HS-27A (cell line): ENCODE measurements around the gene SHLD2.
"Not testable (repeated sequence)": the region's sequence is repeated elsewhere in the genome, so short reads cannot be mapped to it uniquely, and the experiment has no call there.

Source experiments
- DNase-seq: peaks from one replicate; pipeline ENCODE4 v3.0.0-alpha.2; 2012; ENCODE audit warnings: low read depth, missing footprints

Gene SHLD2

DNA sequence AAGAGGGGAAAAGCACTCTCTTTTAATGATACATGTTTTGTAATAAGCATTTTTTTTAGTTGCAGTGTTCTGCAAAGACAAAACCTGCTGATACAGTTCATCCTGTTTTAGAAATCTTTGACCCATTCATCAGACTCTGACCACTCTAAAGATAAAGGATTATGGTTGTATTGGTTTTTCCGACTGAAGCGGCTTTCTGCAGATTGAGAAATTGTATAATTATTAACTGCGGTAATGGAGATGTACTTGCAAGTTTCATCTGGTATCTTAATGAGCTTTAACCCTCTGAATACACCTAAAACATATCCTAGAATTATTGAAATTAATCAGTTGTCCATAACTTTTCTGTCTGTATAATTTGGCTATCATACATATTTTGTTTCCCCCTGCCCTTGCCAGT lies 50.6 kb downstream of the SHLD2 start:
- not testable (repeated sequence) for DNase-seq

DNA sequence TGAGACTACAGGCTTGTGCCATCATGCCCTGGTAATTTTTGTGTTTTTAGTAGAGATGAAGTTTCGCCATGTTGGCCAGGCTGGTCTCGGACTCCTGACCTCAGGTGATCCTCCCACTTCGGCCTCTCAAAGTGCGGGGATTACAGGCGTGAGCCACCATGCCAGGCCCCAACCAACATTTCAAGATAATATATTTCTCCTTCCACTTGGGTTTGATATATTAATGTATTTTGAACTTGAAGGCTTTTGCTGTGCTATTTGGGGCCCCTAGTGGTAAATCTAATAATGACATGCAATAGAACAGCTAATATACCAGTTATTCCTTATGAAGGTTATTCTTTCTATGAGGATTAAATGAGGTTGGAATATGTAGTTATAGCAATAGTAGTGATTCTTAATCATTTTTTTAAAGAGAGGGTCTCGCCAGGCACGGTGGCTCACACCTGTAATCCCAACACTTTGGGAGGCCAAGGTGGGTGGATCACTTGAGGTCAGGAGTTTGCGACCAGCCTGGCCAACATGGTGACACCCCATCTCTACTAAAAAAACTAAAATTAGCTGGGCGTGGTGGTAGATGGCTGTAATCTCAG lies 54.1 kb downstream of the SHLD2 start:
- DNase-seq, result not testable (repeated sequence)

DNA sequence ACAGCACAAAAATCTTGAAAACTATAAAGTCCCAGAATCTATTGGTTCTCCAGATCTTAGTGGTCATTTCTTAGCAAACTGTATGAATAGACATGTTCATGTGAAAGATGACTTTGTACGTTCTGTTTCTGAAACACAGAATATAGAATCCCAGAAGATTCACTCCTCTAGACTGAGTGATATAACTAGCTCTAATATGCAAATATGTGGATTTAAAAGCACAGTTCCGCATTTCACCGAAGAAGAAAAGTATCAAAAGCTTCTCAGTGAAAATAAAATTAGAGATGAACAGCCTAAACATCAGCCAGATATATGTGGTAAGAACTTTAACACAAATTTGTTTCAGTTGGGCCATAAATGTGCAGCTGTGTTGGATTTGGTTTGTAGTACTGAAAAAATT lies 56.5 kb downstream of the SHLD2 start:
- DNase-seq, result not testable (repeated sequence)

DNA sequence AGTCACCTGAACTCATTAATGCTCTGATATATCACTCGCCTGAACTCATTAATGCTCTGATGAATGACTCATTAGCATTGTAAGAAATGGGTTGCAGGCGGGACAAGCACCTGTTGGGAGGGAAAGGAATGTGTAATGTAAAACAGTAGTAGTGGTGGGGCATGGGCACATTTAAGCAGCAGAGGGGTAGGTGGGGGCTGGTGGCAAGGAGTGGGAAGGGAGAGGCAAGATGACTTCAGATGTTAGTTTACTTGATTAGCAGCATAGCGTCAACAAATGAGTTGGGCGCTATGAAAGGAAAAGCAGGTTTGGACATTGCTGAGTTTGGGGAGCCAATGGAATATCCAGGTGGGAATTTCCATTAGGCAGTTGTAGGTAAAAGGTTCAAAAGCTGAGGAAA lies 61.8 kb downstream of the SHLD2 start:
- not testable (repeated sequence) for DNase-seq

DNA sequence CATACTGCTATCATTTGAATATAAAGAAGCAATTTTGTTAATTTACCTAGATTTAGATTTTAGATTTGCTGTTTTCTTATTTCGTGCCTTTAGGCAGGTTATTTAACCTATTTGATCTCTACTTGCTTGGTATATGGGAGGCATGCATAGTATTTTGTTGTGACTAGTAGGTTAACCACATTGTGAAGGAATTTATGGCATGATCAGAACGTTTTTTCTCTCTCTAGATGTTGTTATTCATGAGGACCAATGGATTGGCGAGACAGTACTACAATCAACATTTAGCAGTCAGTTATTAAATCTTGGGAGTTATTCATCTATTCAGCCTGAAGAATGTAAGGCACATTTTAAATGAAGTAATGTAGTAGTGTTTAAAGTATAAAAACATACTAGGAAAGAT lies 62.8 kb downstream of the SHLD2 start:
- peak; percentile 12 for DNase-seq

DNA sequence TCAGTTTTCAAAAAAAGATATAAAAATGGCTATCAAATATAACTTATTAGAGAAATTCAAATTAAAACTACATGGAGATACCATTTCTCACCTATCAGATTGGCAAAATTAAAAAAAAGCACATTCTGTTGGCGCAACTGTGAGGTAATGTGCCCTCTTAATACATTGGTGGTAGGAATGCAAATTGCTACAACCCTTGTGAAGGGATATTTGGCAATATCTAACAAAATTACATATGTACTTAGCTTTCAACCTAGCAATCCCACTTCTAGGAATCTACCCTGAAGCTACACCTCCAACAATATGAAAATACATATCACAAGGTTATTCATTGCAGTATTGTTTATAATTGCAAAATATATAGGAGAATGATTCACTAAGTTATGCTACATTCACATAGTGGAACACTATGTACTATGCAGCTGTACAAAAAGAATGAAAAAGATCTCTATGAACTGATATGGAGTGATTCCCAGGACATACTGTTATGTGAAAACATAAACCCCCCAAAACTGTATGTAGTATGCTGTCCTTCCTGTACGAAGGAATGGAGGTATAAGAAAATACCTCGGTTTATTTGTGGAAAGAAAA lies 67.8 kb downstream of the SHLD2 start:
- DNase-seq, result not testable (repeated sequence)

DNA sequence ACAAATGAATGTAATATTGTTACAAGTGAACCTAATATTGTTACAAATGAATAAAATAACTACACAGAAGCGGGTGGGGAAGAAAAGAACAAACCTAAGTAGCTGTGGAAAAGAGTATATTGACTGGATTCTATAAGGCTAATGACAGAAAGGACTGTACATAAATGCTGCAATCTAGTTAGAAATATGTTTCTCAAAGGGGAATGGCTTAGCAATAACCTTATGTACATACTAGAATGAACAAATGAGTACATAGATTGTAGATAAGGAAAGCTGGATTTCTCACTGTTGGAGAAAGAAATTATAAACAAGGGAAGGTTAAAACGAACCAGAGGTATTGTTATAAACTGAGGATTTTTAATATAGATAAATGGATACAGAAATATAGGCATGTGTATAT lies 68.4 kb downstream of the SHLD2 start:
- DNase-seq, result not testable (repeated sequence)

DNA sequence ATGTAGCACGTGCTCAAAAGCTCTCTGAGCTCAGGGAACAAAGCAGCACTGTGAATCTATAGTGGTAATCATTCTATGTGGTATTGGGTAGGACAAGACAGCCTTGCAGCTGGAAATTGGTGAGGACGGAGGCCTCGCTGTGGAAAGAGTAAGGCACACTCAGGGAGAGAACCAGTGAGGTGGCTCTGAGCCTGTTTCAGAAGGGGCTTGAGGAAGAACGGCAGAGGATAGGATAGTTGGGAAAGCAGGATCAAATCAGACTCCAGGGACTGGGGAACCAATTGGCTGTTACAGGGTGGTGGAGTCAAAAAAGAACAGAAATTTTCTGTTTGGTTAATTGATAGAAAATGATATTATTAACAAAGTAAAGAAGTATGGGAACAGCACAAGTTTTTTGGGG lies 74.9 kb downstream of the SHLD2 start:
- not testable (repeated sequence) for DNase-seq

DNA sequence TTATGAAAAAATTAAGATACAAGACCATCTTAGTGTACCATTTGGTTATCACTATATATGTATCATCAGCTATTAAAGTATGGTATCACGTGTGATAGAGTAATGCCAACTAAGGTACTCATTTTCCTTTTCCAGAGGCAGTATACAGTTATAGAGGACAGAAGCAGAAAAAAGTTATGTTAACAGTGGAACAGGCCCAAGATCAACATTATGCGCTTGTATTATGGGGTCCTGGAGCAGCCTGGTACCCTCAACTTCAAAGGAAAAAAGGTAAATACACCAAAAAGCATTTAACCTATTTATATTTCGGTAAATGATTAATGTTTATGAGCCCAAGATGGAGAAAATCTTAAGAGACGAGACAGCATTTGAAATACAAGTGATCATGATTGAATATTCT lies 75.7 kb downstream of the SHLD2 start:
- not testable (repeated sequence) for DNase-seq

DNA sequence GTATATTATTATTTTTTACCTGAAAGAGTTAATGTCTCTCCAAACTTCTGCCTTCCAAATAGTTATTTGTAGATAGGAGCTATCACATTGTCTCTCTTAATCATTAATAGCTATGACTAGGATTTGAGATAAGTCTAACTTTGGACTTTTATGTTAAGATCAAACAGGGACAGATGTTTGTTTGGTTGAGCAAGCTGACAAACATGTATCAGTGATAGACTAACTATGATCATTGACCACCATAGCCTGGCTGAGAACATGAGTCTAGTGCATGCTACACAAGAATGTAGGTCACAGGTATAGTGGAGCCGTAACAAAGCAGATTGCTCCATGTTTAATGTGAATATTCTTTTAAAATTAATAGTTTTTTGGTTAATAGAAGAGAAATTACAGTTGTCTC lies 76.7 kb downstream of the SHLD2 start:
- not testable (repeated sequence) for DNase-seq

DNA sequence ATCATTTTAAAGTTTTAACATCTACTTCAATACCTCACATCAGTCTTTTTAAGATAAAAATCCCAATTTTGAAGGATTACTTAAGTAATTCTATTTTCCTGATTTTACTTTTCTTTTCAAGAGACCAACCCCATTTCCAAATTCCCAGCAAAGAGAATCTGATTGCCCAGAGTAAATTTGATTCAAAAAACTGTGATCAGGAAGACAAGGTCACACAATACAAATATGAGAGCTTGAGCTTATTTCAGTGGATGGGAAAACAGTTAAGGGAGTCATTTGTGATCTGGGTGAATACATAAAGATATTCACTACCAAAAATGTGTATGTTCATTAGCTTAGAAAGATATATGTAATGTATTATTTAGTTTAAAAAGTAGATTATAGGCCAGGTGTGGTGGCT lies 77.2 kb downstream of the SHLD2 start:
- DNase-seq, result not testable (repeated sequence)

DNA sequence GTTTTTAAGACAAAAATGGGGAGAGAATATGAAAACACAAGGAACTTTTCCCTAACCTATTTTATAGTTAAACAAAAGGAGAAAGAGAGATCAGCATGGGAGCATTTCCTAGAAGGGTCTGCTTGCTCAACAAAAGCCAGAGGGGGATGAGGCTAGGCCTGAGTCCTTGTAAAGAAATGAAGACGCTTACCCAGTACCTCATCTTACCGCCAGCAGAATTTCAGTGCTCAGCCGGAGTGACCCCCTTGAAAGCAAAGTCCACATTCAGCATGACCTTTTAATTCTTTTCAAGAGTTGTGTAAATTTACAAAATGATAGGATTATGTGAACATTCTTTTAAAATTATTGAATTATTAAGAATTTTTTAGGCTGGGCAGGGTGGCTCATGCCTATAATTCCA lies 82.6 kb downstream of the SHLD2 start:
- not testable (repeated sequence) for DNase-seq

DNA sequence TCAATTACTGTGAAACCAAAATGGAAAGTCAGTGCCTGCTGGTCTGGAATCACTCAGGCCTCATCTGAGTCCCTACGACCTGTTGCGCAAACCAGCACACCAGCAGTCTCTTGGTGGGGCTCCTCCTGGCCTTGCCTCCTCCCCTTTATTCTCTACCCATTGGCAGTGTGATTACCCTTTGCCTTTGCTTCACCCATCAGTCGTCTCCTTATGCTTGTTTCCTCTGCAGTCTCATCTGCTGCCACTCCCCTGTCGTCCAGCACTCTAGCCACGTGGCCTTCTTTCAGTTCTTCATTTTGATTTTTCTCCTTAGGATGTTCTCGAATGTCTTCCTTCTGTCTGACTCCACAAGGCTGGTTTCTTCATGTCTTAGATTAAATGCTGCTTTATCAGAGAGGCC lies 89.4 kb downstream of the SHLD2 start:
- DNase-seq, result not testable (repeated sequence)

DNA sequence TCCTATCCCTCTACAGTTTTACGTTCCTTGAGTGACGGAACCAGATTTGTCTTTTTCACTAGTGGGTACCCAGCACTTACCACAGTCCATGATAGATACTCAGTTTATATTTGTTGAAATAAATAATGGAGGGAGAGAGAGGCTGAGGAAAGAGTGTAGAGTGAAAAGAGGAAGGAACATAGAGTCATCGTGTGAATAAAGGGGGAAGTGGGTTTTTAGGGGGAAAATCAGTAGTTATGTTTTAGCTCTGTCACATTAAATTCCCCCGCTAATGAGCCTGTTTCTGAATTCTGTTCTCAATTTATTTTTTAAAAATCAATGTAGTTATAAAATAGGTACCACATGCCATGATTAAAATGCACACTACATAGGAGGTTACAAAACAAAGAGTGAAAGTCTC lies 91.0 kb downstream of the SHLD2 start:
- not testable (repeated sequence) for DNase-seq

DNA sequence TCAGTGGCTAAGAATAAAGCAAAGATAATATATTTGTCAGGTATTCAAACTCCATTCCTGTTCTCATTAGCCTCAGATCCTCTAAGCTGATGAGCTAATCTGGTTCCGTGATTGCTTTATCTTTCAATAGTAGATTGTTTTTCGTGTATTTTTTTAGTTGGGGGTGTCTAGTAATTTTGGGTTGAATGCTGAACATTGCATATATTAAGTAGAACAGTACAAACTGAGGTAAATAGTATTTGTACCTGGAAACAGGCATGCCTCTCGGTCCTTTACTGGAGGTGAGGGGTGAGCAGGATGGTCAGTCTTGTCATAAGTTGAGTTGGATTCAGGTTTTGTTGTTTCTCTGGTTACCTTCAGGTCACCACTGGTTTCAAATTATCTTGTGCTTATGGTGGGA lies 92.6 kb downstream of the SHLD2 start:
- DNase-seq, result not testable (repeated sequence)

DNA sequence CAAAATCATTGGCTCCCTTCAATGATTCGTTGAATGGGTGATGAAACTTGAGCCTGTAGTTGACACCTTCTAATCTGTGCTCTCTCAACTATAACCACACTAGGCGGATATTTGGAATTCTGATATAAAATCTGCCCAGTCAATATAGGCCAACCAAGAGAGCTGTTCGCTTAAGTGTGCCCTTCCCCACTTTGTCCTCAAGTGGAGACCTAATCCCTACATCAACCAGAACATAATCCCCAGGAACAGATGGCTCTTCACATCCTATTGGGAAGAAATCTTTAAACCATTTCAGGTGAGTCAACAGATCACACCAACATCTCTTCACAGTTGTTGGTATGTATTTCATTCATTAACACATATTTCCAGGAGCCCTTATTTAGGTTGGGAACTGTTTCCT lies 96.8 kb downstream of the SHLD2 start:
- not testable (repeated sequence) for DNase-seq

DNA sequence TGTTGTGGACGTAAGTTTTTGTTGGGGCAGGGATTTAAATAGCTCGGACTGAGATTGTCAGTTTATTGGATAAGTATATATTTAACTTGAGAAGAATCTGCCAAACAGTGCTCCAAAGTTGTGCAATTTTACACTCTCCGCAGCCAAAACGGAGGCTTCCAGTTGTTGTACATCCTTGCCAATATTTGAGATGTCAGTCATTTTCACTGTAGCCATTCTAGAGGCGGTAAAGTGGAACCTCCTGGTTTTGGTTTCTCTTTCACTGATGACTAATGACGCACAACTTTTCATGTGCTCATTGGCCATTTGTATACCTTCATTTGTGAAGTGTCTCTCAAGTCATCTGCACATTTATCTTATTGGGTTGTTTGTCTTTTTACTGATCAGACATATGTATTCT lies 105.9 kb downstream of the SHLD2 start:
- DNase-seq, result not testable (repeated sequence)

DNA sequence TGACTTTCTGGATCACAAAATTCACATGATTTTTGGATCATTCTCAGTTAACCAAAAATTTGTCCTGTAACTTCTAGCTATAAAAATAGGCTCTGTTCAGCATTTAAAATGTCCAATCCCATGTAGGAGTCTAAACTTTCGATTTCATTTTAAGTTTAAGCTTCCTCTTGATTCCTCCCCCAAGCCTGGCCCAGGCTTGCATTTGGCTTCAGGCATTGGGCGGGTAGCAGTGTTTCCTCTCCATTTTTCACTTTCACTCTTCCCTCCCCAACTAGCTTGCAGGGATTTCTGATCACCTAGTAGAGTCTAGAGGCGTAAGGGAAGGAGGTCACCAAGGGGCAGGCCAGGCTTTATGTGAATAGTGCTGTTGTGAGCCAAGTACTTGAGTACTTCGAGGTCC lies 109.8 kb downstream of the SHLD2 start:
- not testable (repeated sequence) for DNase-seq

DNA sequence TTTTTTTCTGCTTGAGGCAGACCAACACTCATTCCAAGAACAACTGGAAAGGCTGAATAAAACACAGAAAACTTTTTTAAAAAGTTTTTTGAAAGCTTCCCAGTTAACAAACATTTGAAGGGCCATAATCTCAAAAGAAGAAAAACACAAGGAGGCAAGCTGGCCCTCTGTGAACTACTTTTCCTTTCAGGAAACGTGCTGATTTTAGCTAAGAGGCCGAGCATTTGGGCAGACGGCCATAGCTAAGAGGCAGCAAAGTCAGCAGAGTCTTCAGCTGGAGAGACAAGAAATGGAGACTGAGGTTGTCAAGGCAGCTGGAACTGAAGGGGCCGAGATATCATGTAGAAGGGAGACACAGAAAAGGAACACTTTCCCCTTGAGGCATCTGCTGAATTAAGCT lies 111.9 kb downstream of the SHLD2 start:
- not testable (repeated sequence) for DNase-seq

DNA sequence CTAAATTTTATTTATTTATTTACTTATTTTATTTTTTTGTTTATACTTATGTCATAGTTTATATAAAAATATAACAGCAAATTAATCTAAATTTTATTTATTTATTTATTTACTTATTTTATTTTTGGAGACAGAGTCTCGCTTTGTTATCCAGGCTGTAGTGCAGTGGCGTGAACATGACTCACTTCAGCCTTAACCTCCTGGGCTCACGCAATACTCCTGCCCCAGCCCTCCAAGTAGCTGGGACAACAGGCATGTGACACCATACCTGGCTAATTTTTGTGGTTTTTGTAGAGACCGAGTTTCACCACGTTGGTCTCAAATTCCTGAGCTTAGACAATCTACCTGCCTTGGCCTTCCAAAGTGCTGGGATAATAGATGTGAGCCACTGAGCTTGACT lies 115.3 kb downstream of the SHLD2 start:
- DNase-seq, result not testable (repeated sequence)

DNA sequence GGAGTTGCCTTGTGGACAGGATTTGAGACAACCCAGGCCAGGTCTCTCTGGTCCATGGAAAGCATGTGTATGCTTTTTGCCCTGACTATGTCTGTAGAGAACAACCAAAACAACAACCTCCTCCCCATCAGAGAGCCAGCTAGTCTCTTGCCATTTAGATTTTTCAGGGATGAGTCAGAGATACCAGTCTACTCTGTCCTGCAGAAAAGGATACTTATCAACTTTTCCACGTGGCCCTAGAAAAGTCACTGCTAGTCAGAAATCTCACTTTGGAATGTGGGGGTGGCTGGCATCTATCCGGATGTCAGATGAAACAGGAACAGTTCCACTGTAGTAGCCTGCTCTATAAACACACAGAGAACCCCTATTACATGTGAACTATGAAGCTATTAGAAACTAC lies 116.8 kb downstream of the SHLD2 start:
- not testable (repeated sequence) for DNase-seq

DNA sequence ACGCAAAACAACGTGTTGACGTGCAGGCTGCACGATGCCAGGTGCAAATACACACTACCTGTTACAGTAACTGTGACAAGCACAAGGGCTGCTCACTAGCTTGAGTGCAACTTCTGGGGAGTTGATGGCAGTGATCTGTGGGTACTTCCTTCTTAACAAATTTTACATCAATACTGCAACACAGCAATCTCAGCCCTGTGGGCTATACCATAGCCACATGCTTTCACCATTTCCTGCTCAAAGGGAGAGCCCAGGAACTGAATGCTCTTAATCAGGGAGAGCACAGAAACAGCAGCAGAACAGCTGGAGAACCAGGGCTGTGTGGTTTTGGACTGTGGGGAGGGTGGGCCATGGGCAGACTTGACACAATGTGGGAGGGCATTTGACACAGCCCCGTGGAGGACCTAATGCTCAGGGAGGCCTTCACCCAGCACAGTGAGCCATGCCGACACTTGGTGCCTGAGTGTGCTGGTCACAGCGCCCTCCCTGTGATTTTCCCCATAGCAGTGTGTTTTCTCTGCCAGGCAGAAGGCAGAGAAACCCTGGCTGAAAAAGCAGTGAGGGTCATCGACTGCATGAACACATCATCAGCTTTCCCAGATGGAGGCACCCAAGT lies 118.3 kb downstream of the SHLD2 start:
- not testable (repeated sequence) for DNase-seq

DNA sequence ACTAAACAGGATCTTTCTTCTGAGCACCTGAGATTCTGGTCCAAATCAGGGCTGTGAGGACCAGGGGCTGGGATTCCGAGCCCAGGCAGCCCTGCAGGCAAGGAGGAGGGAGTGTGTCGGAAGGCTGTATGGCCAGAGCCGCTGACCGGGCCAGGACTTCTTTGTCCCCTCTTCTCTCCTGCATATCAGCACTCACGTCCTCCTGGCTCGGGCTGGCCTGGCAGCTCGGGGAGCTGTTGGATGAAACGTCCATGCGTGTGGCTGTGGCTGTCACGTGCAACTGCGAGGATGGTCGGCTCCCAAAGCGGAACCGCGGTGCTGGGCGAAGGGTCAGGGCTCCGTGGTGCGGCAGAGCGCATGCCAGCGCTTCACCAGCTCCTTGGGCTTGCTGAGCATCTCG lies 118.8 kb downstream of the SHLD2 start:
- DNase-seq, result not testable (repeated sequence)

DNA sequence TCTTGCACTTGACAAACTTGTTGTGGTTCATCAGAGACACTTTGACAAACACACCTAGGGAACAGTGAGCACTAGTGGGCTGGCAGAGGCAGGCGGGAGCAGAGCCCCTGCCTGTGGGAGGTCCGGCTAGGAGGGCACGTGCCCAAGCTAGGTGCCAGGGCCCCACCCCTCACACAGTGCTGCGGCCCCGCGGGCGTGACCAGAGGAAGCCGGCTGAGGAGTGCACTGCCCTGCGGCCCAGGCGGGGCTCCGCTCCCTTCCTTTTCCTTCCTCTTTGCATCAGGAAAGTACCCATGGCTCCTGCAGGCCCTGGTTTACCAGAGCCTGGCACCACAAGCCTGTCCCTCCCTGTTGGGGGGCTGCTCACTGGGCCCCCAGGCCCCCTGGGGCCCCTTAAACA lies 121.1 kb downstream of the SHLD2 start:
- DNase-seq, result not testable (repeated sequence)
